Brain pericyte (primary cell): Measurements from ENCODE around the gene CD22.

Source experiments
- DNase-seq: peaks from one replicate; pipeline ENCODE4 v3.0.0-alpha.2; 2012; ENCODE audit warnings: low read depth, low spot score

Gene CD22

GRCh38 chr19:35383536-35383935 is 54.5 kb downstream of the CD22 start:
- DNase-seq: no peak

GRCh38 chr19:35388277-35389054 is 59.5 kb downstream of the CD22 start:
- DNase-seq: no peak

- no peak for DNase-seq
Measured at GRCh38 chr19:35389192-35389861, 60.3 kb downstream of the CD22 start.

- no peak for DNase-seq
Measured at GRCh38 chr19:35392742-35393715, 64.0 kb downstream of the CD22 start.

GRCh38 chr19:35395382-35396199 is 66.6 kb downstream of the CD22 start:
- no peak for DNase-seq

- DNase-seq: no peak
Measured at GRCh38 chr19:35396240-35396885, 67.4 kb downstream of the CD22 start.
